Activated naive CD8-positive, alpha-beta T cell treated with anti-CD3 and anti-CD28 coated beads, Interleukin-2, amount 50 U/mL, for 24 hours (primary cell): ENCODE measurements around the gene NFE2.
"Not testable (repeated sequence)": the region's sequence is repeated elsewhere in the genome, so short reads cannot be mapped to it uniquely, and the experiment has no call there.

ENCODE experiments used
- ATAC-seq: fragments of 150-1000 bp; cut with Tn5 transposase; one replicate; pipeline ENCODE4 v1.10.0; 2021
- DNase-seq: peaks from one replicate; pipeline ENCODE4 v3.0.0; 2021
- H3K27ac Mint-ChIP-seq: one replicate; pipeline ENCODE4 v1.8.0; 2021; ENCODE audit warnings: mild to moderate bottlenecking, mixed read lengths
- H3K27me3 Mint-ChIP-seq: one replicate; pipeline ENCODE4 v1.8.0; 2021; ENCODE audit warnings: mixed read lengths
- H3K36me3 Mint-ChIP-seq: one replicate; pipeline ENCODE4 v1.8.0; 2021; ENCODE audit warnings: low read depth, mixed read lengths
- H3K4me1 Mint-ChIP-seq: one replicate; pipeline ENCODE4 v1.8.0; 2021; ENCODE audit warnings: mixed read lengths
- H3K4me3 Mint-ChIP-seq: one replicate; pipeline ENCODE4 v1.8.0; 2021; ENCODE audit warnings: mild to moderate bottlenecking, moderate library complexity, mixed read lengths
- H3K9me3 Mint-ChIP-seq: one replicate; pipeline ENCODE4 v1.8.0; 2021; ENCODE audit warnings: mixed read lengths

NFE2 gene

DNA sequence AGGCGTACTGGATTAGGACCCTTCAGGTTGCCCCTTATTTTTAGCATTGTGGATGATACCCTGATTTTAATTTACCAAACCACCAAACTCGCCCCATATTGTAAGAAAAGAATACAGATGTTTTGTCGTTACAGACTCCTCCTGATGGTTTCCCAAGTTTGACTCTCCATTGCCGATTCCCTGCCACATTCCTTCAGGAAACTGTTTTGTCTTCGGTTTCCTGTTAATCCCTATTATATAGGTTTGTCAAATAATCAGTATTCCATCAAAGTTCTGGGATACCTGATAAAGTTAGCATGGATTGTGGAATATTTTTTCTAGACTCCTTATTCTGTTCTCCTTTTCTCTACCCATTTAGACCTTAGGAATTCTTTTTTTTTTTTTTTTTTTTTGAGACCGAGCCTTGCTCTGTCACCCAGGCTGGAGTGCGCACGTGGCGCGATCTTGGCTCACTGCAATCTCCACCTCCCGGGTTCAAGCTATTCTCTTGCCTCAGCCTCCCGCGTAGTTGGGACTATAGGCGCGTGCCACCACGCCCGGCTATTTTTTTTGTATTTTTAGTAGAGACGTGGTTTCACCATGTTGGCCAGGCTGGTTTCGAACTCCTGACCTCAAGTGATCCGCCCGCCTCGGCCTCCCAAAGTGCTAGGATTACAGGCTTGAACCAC lies 24.8 kb upstream of the NFE2 start:
- Mint-ChIP-seq H3K4me1 (peaks cover 44% of the 10 kb centered on the region), H3K4me3 (peak overlapping the region; percentile 100), H3K27ac (peak overlapping the region; percentile 95)
- ATAC-seq, H3K36me3 Mint-ChIP-seq, DNase-seq, H3K9me3 Mint-ChIP-seq, H3K27me3 Mint-ChIP-seq: not testable (repeated sequence)

DNA sequence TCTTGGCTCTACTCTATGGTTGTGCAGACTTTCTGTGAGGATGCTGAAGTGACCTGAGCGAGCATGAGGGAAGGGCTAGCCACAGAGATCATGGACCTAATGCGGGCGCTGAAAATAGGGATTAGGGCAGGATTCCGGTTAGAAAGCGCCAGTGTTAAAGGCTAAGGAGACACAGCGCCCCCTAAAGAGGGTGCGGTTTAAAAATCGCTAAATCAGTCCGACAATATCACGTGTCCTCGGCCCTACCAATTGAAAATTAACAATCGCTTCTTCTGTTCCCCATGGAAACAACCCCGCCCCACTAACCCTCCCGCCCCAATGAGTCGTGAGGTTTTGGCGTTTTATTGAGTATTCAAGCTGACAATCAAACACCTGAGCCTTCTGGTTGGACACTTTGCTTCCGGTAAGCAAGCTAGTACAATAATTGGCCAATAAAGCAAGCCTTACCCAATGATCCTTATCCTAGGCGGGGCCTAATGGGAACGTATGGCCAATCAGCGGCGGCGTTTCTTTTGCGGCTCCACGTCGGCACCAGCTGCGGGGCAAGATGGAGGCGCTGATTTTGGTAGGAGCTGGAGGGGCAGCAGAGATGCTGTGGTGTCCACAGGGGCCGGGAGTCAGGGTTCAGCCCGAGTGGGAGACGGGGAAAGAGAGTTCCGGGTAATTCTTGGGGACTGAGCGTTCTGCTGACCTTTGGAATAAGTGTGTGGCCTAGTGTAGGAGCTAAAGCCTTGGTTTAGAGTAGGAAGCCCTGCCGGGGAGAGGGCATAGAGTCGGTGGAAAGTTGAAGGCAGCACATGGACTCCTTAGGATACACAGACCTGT lies 24.0 kb upstream of the NFE2 start, which contains the start of gene COPZ1:
Gene COPZ1 (plus strand): TSS at position 515 of the 825 bp plus-strand sequence. CDS start 33 bp downstream, at position 548.
- Mint-ChIP-seq H3K36me3 (peaks cover 4% of the 10 kb centered on the region), H3K27me3 (no peaks in the 10 kb centered on the region), H3K27ac (peak within 1 kb of the TSS; percentile 95), H3K4me1 (peaks cover 39% of the 10 kb centered on the region), H3K9me3 (no peaks in the 10 kb centered on the region), H3K4me3 (peak within 1 kb of the TSS; percentile 100)
- ATAC-seq (peak; percentile 99), DNase-seq (peak; percentile 90)

DNA sequence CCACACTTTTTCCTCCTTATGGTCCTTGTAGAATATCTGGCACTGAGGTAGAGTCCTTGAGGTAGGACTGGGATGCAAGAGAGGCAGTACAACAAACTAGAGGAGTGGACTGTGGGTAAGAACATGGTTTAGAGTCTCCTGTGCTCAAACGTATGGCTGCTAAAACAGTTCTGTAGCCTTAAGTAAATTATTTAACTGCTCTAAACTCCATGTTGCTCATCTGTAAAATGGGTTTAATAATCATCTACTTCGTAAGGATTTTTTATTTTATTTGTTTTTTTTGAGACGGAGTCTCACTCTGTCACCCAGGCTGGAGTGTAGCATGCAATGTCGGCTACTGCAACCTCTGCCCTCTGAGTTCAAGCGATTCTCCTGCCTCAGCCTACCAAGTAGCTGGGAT lies 20.5 kb upstream of the NFE2 start:
- peaks cover 18% of the 10 kb centered on the region for H3K4me1 Mint-ChIP-seq
- H3K27me3 Mint-ChIP-seq, result no peaks in the 10 kb centered on the region
- H3K4me3 Mint-ChIP-seq, result no peak overlapping the region
- H3K27ac Mint-ChIP-seq, result no peak overlapping the region
- H3K36me3 Mint-ChIP-seq, result peaks cover 4% of the 10 kb centered on the region
- no peaks in the 10 kb centered on the region for H3K9me3 Mint-ChIP-seq
- no peak for ATAC-seq
- no peak for DNase-seq

DNA sequence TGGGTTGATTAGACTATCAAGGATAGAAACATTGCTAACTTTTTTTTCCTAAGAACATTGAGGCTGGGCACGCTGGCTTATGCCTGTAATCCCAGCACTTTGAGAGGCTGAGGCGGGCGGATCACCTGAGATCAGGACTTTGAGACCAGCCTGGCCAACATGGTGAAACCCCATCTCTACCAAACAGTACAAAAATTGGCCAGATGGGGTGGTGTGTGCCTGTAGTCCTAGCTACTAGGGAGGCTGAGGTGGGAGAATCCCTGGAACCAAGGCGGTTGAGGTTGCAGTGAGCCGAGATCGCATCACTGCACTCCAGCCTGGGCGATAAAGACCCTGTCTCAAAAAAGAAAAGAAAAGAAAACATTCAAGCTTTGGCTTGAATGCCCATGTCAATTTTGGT lies 11.5 kb upstream of the NFE2 start:
- not testable (repeated sequence) for H3K36me3 Mint-ChIP-seq, ATAC-seq, H3K4me3 Mint-ChIP-seq, H3K27ac Mint-ChIP-seq, H3K4me1 Mint-ChIP-seq, H3K9me3 Mint-ChIP-seq, DNase-seq, H3K27me3 Mint-ChIP-seq

DNA sequence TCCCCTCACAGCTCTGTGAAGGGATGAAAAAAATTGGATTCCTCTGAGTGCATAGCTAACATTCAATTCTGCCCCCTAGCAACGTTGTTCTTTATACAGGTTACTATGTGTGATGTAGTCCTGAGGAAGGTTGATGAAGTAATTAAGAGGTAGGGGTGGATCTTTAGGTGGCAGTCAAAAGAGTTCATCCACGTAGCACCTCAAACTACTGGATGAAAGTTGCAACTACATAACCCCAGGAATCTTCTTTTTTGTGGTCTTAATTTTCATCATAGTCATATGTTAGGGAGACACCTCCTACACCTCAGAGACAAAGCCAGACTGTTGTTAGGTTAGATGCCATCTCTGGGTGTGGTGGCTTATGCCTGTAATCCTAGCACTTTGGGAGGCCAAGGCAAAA lies 10.2 kb upstream of the NFE2 start:
- Mint-ChIP-seq H3K4me3 (no peak overlapping the region), H3K36me3 (no peaks in the 10 kb centered on the region)

DNA sequence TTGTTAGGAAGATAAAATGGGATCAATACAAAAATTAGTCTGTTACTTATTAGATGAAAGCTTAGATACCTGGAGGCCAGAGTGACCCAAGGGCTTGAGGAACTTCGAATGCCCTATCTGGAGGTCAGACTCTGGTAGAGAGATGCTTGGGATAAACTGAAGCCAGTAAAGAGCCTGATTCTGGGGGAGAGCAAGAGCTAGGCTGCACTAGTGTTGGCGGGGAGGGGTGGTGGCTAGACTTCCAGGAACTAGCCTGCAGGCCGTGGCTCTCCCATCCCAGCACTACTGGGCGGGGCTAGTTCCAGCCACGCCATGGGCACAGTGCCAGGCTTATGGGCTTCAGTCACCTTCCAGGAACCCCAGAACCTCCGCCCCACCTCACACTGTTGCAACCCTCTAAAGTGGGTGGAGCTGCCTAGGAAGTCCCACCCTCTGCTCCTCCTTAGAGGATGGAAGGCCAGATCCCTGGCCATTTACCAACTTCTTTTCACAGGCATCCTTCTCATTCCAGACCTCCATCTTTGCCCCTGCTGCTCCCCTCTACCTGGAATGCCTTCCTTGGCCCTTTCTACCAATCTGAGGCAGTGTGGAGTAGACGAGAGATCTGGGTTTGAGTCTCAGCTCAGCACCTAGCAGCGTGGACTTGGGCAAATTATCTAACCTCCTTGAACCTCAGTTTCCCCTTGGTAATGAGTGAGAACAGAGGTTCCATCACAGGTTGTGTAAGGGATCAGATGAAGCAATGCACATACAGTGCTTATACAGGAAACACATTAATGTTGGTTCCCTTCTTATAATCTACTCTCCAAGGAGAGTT lies 6.3 kb upstream of the NFE2 start:
- peak; percentile 57 for ATAC-seq
- no peak overlapping the region for H3K4me3 Mint-ChIP-seq
- peaks cover 21% of the 10 kb centered on the region for H3K27me3 Mint-ChIP-seq
- no peak overlapping the region for H3K27ac Mint-ChIP-seq
- H3K9me3 Mint-ChIP-seq, result no peaks in the 10 kb centered on the region
- no peaks in the 10 kb centered on the region for H3K36me3 Mint-ChIP-seq
- peaks cover 13% of the 10 kb centered on the region for H3K4me1 Mint-ChIP-seq
- peak; percentile 30 for DNase-seq

More for the DNA sequence above, 10.2 kb upstream of the NFE2 start:
- Mint-ChIP-seq H3K27ac (no peak overlapping the region), H3K4me1 (peaks cover 9% of the 10 kb centered on the region), H3K27me3 (peaks cover 7% of the 10 kb centered on the region), H3K9me3 (no peaks in the 10 kb centered on the region)
- no peak for DNase-seq
- ATAC-seq, result no peak

DNA sequence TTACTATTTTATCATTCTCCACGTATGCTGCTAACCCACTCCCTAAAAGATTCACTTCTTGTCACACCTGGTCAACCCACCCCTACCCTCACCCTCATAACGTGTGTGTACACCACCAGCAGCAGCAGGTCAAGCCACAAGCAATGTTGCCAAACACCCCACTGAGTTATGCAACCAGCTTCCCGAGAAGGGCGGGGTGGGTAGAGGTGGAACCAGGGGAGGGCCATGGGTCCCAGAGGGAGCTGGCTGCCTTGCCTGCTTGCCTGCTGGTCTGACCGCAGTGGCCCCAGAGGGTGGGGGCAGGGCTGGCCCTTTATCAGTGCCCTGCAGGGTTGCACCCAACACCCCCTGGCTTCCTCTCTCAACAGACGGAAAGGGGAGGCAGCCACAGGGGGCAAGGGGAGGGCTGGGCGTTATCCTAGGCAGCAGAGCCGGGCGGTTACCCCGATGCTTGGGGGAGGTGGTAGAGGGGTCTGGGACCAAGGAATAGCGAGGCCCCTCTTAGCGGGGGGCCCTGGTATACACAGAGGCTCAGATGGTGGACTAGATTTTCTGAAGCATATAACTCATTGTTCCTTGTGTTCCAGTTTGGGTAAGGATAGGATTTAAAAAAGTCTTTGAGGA lies 3.5 kb upstream of the NFE2 start:
- H3K4me1 Mint-ChIP-seq, result peaks cover 21% of the 10 kb centered on the region
- no peak for DNase-seq

DNA sequence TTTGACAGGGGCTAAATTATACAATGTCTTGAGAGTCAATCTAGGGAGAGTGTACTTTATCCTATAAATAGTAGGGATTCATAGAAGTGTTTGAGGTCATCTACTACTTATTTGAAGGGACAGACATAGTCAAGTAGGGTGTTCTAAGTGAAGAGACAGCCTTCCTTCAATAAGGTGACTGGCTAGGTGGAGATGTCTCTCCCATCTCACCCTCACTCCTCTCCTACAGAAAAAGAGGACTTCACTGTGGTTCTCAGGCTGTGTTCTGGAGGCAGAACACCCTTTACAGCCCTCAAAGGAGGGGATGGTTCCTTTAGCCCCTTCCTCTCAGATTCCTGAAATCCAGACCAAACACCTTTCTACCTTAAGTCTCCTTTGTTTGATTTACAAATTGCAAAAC lies 2.8 kb upstream of the NFE2 start:
- DNase-seq (no peak), ATAC-seq (no peak)
- no peak overlapping the region for H3K27ac Mint-ChIP-seq
- no peaks in the 10 kb centered on the region for H3K36me3 Mint-ChIP-seq
- H3K4me1 Mint-ChIP-seq, result peaks cover 21% of the 10 kb centered on the region
- H3K9me3 Mint-ChIP-seq, result no peaks in the 10 kb centered on the region
- no peak overlapping the region for H3K4me3 Mint-ChIP-seq
- peaks cover 50% of the 10 kb centered on the region for H3K27me3 Mint-ChIP-seq

More for the DNA sequence above, 3.5 kb upstream of the NFE2 start:
- Mint-ChIP-seq H3K27ac (no peak overlapping the region), H3K9me3 (no peaks in the 10 kb centered on the region), H3K36me3 (no peaks in the 10 kb centered on the region), H3K27me3 (peaks cover 45% of the 10 kb centered on the region), H3K4me3 (no peak overlapping the region)
- peak; percentile 30 for ATAC-seq

DNA sequence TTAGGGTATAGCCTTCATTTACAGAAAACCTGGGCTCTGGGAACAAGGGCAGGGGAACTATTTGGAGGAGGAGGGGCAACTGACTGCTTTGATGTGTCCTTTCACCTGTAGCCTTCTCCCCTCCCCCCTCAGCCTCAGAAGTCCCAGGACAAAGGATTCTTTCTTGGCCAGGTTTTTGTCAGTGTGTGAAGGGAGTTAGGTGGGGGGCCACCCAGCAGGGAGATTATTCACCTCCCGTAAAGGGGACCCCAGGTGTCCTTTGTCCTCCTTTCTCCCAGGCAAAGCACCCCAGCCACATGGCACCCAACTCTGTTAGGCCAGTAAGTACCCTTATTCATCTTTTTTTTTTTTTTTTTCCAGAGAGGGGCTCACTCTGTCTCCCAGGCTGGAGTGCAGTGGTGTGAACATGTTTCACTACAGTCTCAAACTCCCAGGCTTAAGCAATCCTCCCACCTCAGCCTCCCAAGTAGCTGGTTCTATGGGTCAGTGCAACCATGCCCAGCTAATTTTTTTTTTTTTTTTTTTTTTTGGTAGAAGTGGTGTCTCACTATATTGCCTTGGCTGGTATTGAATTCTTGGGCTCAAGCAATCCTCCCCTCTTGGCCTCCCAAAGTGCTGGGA lies 723 bp upstream of the NFE2 start:
- Mint-ChIP-seq H3K36me3 (no peaks in the 10 kb centered on the region), H3K9me3 (no peaks in the 10 kb centered on the region), H3K27me3 (peaks cover 50% of the 10 kb centered on the region), H3K4me3 (no peak overlapping the region), H3K27ac (no peak overlapping the region), H3K4me1 (peaks cover 18% of the 10 kb centered on the region)
- DNase-seq (no peak), ATAC-seq (no peak)

DNA sequence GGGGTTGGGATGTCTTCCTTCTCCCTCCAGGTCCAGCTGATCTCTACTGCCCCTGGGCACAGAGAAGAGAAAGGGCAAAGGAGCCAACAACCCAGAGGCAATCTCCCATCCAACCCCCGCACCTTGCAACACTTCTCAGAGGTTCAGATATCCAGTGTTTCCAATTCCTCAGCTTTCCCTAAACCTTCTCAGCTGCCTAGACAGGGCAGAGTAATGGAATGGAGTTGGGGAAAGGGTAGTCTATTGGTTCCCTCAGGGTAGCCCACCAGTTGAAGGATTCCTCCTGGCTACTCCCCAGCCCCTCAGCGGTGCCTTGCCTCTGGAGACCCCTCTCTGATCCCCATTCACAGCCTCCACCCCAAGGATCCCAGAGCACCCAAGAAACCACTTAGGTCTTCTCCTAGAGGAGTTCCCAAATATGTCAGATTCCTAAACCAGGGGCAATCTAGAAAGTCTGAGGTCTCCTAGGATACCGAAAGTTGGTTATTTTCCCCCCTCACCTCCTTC lies 537 bp downstream of the NFE2 start:
- Mint-ChIP-seq H3K4me3 (no peak overlapping the region), H3K27me3 (peaks cover 50% of the 10 kb centered on the region), H3K36me3 (no peaks in the 10 kb centered on the region), H3K9me3 (no peaks in the 10 kb centered on the region), H3K4me1 (peaks cover 18% of the 10 kb centered on the region), H3K27ac (no peak overlapping the region)
- no peak for DNase-seq
- ATAC-seq, result no peak

DNA sequence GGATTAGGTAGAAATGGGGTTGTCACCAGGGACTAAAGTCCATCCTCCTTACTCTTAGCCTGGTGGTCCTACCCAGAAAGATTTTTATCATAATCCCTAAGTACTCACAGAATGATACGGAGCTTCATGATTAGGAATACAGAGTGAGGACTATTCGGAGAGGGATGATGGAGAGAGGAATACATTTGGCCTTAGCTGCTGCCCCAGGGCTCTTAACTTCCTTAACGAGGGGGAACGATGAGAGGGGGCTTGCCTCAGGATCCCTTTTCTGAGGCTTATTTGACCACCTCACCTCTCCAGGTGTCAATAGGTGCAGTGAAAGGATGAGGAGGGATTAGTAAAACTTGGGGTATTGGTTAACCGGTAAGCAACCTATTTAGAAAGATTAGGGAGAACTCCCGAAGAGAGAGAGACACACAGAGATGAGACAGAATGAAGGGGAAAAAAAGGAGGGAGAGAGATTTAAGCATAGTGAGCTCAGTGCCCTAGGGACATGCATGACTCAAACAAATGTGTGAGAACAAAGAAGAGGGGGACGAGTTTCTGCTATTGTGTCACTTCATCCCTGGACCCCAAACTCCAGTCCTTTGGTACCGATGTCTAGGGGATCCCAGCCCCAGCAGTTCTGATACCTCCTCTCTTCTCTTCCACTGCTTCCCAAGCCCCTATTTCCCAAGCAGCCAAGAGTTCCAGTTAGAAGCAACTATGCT lies 1.1 kb downstream of the NFE2 start:
- DNase-seq (no peak), ATAC-seq (no peak)
- Mint-ChIP-seq H3K4me1 (peaks cover 18% of the 10 kb centered on the region), H3K27ac (no peak overlapping the region), H3K36me3 (no peaks in the 10 kb centered on the region), H3K9me3 (no peaks in the 10 kb centered on the region), H3K27me3 (peaks cover 52% of the 10 kb centered on the region), H3K4me3 (no peak overlapping the region)

DNA sequence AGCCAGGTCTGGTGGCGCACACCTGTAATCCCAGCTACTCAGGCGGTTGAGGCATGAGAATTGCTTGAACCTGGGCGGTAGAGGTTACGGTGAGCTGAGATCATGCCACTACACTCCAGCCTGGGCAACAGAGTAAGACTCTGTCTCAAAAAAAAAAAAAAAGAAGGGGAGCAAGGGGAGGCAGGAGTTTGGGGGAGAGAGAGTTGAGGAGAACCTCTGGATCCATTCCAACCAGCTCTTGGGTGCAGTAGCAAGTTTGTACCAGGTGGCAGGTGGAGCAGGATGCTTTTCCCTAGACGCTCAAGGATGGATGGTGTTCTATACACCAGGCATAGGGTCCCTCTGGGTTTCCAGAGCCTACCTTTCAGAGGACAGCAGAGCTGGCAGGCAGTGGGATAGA lies 1.9 kb downstream of the NFE2 start:
- peaks cover 50% of the 10 kb centered on the region for H3K27me3 Mint-ChIP-seq
- H3K27ac Mint-ChIP-seq, result no peak overlapping the region
- peaks cover 13% of the 10 kb centered on the region for H3K4me1 Mint-ChIP-seq
- H3K4me3 Mint-ChIP-seq, result no peak overlapping the region
- no peak for DNase-seq
- H3K36me3 Mint-ChIP-seq, result no peaks in the 10 kb centered on the region
- ATAC-seq, result no peak
- H3K9me3 Mint-ChIP-seq, result no peaks in the 10 kb centered on the region

DNA sequence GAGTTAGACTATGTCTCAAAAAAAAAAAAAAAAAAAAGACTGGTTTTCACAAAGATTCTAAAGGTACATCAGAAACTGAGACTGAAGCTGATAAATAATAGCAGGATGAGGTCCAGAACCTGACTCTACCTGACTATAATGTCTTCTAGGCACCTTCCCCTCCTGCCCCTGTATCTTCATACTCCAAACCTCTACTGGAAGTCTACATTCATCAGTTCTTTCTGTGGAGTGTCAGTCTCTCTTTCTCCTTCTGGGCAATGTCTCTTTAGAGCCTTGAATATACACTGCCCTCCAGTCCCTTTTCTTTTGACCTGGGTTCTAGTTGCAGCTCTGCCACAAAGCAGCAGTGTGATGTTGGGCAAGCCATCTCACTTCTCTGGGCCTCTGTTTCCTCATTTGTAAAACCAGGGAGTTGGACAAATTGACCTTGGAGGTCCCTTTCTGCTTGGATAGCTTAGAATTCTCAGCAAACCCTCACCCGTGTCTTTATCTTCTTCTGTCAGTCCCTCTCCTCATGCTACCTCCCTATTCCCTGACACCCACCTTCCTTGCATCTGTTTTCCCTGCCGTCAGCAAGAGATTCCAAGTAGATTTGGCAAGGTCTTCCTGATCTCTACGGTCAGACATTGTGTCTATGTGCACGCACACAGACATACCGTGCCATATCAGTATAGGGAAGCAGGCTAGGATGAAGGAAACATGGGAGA lies 4.3 kb downstream of the NFE2 start:
- Mint-ChIP-seq H3K27me3 (peaks cover 32% of the 10 kb centered on the region), H3K4me3 (no peak overlapping the region), H3K27ac (no peak overlapping the region), H3K36me3 (no peaks in the 10 kb centered on the region), H3K4me1 (peaks cover 13% of the 10 kb centered on the region), H3K9me3 (no peaks in the 10 kb centered on the region)
- no peak for ATAC-seq
- no peak for DNase-seq
